ENCODE data around the gene ABCA3.
A peak's percentile ranks its signal among the peaks of the same experiment; 100 is the strongest.

ABCA3 gene

DNA sequence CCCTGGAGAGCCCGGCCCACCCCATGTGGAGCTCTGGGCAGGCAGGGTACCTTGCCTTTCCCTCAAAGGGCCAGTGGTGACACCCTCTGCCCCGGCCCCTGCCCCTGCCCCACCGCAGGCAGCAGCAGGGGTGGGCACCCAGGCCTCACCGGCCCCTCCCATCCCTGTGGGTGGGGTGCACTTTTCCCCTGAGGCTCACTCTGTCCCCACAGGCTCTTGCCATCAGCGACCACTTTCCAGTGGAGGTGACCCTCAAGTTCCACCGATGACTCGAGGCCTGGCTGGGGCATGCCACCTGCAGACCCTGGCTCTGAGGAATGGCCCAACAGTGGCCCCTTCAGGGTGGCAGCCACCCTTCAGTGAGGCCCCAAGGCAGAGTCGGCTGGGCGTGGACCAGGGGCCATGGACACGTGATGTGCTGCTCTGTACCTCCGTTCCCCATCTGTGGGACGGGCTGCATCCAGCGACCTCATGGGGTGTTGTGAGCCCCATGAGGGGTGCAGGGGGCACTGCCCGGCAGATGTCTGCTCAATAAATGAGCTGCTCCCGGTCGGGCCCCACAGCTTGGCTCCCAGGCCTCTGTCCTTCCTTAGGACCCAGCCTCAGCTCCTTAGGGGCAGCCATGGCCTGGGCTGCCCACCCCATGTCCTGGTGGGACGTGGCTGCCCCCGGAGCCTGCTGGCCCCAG lies 102.2 kb downstream of the ABCA3 start:
- H3K27ac ChIP-seq, result no peak overlapping the region
- DNase-seq (ENCODE audit: low read depth, low spot score), result no peak

DNA sequence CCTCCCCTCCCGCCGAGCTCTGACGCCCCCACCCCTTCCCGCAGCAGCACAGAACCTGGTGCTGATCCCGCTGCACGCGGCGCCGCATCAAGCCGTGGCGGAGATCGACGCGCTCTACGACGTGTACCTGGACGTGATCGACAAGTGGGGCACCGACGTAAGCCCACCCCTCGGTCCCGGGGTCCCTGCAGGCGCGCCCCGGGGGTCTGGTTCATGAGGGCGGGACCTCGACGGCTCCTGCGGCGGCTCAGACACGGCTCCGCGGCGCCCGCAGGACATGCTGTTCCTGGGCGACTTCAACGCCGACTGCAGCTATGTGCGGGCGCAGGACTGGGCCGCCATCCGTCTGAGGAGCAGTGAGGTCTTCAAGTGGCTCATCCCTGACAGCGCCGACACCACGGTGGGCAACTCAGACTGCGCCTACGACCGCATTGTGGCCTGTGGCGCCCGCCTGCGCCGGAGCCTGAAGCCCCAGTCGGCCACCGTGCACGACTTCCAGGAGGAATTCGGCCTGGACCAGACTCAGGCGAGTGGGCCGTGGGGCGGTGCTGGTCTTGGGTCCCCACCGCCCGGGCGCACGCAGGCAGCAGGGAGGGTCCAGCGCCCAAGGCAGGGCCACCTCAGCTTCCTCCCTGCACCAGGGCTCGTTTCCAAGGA lies 102.9 kb downstream of the ABCA3 start:
- DNase-seq (ENCODE audit: low read depth, low spot score), result no peak
- H3K27ac ChIP-seq, result no peak overlapping the region

GRCh38 chr16:2237102-2237482 lies 103.4 kb downstream of the ABCA3 start:
- no peak overlapping the region for H3K27ac ChIP-seq
- no peak for DNase-seq (ENCODE audit: low read depth, low spot score)

GRCh38 chr16:2236337-2237101 lies 104.0 kb downstream of the ABCA3 start, which contains the start of gene DNASE1L2:
Gene DNASE1L2 (plus strand): TSS chr16:2236444. CDS start chr16:2236817, 373 bp downstream.
- H3K27ac ChIP-seq, result no peak within 1 kb of the TSS
- no peak for DNase-seq (ENCODE audit: low read depth, low spot score)

GRCh38 chr16:2235695-2236336 lies 104.7 kb downstream of the ABCA3 start:
- DNase-seq (ENCODE audit: low read depth, low spot score), result no peak
- H3K27ac ChIP-seq, result no peak overlapping the region

DNA sequence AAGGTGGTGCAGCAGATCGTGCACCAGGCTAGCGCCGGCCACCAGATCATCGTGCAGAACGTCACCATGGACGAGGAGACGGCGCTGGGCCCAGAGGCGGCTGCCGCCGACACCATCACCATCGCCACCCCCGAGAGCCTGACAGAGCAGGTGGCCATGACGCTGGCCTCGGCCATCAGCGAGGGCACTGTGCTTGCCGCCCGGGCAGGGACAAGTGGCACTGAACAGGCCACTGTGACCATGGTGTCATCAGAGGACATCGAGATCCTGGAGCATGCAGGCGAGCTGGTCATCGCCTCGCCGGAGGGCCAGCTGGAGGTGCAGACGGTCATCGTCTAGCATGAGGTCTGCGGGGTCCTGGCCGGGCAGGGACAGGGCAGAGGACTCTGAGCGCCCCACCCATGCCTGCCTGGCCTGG lies 105.3 kb downstream of the ABCA3 start:
- no peak overlapping the region for H3K27ac ChIP-seq
- no peak for DNase-seq (ENCODE audit: low read depth, low spot score)

- no peak for DNase-seq (ENCODE audit: low read depth, low spot score)
- no peak overlapping the region for H3K27ac ChIP-seq
Measured at GRCh38 chr16:2234813-2235170, 105.7 kb downstream of the ABCA3 start.

- H3K27ac ChIP-seq, result no peak overlapping the region
- DNase-seq (ENCODE audit: low read depth, low spot score), result no peak
Measured at GRCh38 chr16:2233872-2234812, 106.4 kb downstream of the ABCA3 start.

- no peak for DNase-seq (ENCODE audit: low read depth, low spot score)
- no peak overlapping the region for H3K27ac ChIP-seq
Measured at GRCh38 chr16:2233046-2233775, 107.3 kb downstream of the ABCA3 start.

GRCh38 chr16:2232094-2232990 lies 108.2 kb downstream of the ABCA3 start:
- no peak overlapping the region for H3K27ac ChIP-seq
- no peak for DNase-seq (ENCODE audit: low read depth, low spot score)

GRCh38 chr16:2231016-2231931 lies 109.3 kb downstream of the ABCA3 start:
- H3K27ac ChIP-seq, result no peak overlapping the region
- peak; percentile 37 for DNase-seq (ENCODE audit: low read depth, low spot score)

DNA sequence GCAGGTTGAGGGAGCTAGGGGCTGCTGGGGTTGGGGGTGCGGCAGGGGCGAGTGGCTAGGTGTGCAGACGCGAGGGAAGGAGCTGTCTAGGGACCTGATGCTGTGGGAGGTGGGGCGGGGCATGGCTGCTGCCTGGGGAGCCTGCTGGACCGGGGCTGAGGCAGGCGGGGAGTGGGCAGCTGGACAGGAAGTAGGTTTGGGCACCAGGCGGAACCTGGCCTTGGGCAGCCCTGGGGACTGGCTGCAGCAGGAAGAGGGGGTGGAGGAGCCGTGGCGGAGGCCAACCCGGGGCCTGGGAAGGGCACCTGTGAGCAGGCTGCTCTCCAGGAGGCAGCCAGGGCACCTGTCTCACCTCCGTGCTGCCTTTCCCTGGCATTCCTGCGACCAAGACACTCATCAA lies 110.2 kb downstream of the ABCA3 start:
- H3K27ac ChIP-seq, result no peak overlapping the region

GRCh38 chr16:2229632-2230250 lies 110.8 kb downstream of the ABCA3 start:
- no peak for DNase-seq (ENCODE audit: low read depth, low spot score)
- H3K27ac ChIP-seq, result no peak overlapping the region

More for the DNA sequence above, 110.2 kb downstream of the ABCA3 start:
- DNase-seq (ENCODE audit: low read depth, low spot score), result no peak

DNA sequence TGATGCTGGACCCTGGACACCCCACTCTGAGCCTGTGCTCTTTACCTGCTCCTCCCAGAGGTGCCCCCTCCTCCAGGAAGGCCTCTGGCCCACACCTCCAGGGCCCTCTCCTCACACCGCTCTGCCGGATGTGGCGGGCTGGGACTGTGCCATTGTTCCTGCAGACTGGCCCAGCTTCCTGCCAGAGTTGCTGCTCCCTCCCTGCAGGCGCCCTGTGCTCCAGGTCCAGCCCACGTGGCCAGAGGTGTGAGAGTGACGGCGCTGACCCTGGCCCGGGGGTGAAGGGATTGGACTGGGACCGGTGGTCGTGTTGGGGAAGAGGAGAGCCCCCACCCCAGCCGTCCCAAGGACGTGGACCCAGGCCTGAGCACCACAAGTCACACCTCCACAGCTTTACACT lies 111.4 kb downstream of the ABCA3 start:
- no peak for DNase-seq (ENCODE audit: low read depth, low spot score)
- H3K27ac ChIP-seq, result no peak overlapping the region

DNA sequence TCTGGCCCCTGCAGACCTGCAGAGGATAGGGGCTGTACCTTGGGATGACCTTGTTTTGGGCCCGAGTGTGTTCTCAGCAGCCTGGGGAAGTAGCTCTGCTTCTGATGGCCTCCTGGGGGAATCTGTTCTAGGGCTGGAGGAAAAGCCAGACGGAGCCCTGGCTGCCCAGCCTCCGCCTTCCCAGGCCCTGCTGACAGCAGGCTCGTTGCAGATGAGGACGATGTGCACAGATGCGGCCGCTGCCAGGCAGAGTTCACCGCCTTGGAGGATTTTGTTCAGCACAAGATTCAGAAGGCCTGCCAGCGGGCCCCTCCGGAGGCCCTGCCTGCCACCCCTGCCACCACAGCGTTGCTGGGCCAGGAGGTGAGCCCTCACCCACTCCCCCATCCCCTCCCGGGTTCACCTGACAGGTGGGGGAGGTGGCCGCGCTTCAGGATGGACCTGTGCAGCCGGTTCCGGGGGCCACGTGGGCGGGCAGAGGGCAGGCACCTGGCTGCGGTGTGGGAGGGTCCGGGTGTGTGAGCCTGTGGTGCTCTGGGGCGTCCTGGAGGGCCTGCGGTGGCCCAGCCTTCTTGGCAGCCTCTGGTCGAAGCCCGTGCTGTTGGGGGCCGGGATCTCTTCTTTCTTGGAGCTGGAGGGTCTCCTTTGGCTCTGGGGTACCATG lies 112.2 kb downstream of the ABCA3 start:
- H3K27ac ChIP-seq, result no peak overlapping the region
- no peak for DNase-seq (ENCODE audit: low read depth, low spot score)

GRCh38 chr16:2226918-2227317 lies 113.6 kb downstream of the ABCA3 start:
- DNase-seq (ENCODE audit: low read depth, low spot score), result no peak

More at GRCh38 chr16:2226918-2227317, 113.6 kb downstream of the ABCA3 start:
- H3K27ac ChIP-seq, result no peak overlapping the region
